ENCODE measurements around the gene DDX27.

The DDX27 gene

DNA sequence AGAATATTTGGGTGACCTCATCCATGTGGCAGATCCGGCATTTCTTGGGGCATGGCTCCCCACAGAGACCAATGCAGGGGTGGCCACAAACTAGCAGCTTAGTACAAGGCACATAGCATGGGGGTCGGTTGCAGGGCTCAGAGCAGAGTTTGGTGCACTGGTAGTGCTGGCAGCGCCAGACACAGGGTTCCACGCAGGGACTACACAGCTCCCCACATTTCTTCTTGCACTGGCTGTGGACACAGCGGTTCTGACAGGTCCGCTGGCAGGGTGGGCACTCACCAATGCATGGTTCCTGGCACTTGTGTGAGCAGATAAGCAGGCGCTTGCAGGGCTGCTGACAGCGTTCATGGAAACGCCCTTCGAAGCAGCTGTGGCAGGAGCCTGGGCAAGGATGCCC lies 29.1 kb downstream of the DDX27 start:
- DNase-seq, result no peak

DNA sequence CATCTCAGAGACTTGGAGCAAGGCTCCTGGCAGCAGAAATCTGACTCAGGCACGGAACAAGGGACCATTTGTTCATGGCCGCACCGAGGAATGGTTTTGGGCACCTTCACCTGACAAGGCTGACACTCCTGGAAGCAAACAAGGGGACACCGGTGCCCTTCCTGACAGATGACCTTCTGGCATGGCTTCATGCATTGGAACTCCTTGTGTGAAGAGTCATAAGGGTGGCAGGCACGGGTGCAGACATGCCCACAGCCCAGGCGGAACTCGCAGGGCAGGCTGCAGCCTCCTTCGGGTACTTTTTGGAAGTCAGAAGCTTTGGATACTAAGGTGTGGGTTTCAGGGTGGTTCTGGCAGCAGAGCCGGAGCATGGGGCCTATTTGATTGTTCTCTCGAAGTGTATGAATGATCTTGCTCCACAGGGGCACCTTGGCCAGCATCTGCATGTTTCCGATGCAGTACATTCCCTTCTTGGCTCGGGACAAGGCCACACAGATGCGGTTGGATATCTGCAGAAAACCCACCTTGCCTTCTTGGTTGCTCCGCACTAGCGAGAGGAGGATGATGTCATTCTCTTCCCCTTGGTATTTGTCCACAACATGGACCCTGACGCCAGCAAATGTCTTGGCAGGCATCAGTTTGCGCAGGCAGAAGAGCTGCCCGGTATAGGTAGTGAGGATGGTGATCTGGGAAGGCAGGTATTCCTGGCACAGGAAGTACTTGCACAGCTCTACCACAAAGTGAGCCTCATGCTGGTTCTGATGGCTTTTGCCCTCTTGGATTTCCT lies 29.9 kb downstream of the DDX27 start:
- no peak for DNase-seq

DNA sequence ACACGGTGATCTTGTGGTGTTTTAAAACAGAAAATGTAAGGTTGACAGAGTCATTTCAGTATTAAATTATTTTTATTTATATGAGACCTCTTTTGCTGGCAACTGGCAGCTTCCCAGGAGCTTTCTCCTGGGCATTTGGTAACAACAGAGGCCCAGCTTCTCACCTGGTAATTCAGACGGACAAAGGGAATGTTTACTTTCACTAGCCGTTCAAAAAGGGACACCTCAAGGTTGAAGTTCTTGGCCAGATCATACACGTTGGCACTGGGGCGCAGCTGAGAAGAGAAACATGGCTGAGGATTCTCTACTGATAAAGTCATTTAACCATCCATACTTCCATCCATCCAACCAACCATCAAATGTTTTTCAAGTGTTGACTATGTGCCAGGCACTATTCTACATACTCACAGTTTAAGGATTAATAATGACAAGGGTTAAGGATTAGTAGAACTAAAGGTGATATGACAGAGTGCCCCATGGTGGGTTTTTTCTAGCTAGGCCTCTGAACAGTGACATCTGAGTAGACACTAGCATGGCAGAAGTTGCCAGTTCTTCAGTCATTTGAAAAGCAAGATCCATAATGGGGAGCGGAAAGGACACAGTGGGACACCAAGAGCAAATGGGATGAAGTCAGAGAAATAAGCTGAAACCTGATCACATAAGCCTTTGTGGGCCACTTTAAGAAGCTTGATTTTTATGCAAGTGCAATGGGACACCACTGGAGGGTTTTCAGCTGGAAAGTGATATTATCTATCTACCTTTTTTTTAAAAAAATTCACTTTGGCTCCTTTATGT lies 33.5 kb downstream of the DDX27 start:
- DNase-seq, result no peak

DNA sequence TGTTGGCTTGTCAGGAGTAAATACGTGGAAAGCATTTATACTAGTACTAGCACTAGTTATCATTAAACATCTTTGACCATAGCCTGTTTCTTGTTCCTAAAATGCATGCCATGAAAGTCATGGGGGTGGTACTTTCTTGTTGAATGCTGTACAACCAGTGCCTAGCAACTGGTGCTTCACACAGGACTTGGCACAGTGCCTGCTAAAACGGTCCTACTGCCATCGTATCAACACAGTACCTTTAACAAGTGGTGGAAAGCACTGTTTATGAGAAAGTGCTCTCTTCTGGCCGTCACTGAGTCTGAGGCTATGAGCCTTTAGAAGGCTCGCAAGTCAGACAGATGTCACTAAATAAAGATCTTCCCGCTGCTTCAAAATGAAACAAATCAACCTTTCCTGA lies 37.0 kb downstream of the DDX27 start:
- DNase-seq, result no peak

DNA sequence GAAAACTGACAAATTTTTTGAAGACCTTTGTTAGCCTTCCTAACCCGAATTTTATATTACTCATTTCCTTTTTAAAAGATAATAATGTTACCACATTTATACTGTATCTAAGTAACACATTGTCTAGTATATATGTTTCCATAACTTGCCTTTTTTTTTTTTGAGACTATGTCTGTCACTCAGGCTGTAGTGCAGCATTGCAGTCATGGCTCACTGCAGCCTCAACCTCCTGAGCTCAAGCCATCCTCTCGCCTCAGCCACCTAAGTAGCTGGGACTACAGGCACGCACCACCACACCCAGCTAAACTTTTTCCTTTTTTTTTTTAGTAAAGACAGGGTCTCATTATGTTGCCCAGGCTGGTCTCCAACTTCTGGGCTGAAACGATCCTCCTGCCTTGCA lies 40.1 kb downstream of the DDX27 start:
- DNase-seq, result no peak

DNA sequence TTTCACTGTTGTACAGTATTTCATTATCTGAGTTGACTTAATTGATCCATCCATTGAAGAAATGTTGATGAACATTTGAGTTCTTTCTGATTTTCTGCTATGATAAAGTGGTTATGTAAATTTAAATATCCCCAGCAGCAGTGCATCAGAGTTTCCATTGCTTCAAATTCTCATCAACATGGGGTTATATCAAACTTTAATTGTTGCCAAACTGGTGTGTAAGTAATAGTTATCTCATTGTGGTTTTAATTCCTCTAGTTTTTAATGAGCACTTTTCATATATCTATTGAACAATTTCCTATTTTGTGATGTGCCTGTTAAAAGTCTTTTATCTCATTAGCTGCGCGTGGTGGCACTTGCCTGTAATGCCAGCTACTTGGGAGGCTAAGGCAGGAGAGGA lies 40.6 kb downstream of the DDX27 start:
- DNase-seq, result no peak

DNA sequence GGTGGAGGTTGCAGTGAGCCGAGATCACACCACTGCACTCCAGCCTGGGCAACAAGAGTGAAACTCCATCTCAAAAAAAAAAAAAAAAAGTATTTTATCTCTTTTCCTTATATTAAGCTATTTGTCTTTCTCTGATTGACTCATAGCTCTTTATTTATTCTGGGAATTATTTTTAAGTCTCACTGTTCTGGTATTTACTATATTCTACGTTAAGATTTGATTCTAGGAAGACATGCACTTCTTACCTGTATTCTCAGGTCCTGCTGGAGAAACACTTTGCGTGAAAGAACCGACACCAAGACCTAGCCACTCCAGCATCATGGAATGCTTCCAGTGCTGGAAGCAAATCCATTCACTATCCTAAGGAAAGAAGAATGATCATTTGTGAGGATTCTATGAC lies 41.0 kb downstream of the DDX27 start:
- DNase-seq, result no peak

DNA sequence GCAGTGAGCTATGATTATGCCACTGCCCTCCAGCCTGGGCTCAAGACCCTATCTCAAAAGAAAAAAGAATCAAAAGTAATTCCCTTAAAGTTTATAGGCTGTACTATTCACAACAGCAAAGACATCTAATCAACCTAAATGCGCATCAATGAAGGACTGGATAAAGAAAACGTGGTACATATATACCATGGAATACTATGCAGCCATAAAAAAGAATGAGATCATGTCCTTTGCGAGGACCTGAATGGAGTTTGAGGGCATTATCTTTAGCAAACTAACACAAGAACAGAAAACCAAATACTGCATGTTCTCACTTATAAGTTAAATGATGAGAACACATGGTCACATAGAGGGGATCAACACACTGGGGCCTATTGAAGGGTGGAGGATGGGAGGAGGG lies 42.0 kb downstream of the DDX27 start:
- DNase-seq, result no peak

DNA sequence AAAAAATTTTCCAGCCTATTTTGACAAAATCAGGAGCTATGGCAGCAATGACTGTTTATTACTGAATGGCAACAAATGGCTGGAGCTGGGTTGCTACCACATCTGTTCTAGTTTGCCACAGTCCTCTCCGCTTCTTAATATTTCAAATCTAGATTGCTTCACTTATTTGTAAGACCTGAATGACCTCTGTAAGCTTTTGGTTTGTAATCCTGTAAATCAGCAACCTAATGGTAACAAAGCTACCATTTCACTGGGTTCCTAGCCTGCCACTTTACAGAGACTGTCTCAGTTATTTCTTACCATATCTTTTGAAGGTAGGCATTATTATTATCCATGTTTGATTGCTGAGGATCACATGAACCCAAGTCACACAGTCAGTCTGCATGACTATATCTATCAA lies 43.2 kb downstream of the DDX27 start:
- DNase-seq, result no peak

DNA sequence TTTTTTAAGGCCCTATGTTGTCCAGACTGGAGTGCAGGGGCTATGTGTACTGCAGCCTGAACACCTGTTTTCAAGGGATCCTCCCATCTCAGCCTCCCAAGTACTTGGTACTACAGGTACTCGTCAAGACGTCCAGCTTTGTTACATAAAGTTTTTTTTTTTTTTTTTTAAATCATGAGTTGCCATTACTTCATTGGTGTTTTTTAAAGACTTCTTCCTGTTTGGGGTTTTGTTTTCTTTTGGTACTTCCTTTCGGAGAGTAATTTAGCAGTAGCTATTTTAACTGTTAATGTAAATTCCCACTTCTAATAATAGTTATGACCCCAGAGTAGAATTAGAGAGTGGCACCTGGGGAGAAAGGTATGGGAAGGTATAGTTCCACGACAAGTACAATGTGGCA lies 48.1 kb downstream of the DDX27 start:
- no peak for DNase-seq

DNA sequence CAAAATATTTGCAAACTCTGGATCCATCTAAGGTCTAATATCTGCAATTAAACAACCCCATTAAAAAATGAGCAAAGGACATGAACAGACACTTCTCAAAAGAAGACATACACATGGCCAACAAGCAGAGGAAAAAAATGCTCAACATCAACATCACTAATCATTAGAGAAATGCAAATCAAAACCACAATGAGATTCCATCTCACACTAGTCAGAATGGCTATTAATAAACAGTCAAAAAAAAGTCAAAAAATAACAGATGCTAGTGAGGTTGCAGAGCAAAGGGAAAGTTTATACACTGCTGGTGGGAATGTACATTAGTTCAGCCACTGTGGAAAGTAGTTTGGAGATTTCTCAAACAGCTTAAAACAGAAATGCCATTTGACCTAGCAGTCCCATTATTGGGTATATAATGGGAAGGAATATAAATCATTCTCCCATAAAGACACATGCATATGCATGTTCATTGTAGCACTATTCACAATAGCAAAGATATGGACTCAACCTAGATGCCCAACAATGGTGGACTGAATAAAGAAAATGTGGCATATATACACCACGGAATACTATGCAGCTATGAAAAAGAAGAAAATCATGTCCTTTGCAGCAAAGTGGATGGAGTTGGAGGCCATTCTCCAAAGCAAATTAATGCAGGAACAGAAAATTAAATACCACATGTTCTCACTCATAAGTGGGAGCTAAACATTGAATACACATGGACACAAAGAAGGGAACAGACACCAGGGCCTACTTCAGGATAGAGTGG lies 49.6 kb downstream of the DDX27 start:
- DNase-seq, result no peak

DNA sequence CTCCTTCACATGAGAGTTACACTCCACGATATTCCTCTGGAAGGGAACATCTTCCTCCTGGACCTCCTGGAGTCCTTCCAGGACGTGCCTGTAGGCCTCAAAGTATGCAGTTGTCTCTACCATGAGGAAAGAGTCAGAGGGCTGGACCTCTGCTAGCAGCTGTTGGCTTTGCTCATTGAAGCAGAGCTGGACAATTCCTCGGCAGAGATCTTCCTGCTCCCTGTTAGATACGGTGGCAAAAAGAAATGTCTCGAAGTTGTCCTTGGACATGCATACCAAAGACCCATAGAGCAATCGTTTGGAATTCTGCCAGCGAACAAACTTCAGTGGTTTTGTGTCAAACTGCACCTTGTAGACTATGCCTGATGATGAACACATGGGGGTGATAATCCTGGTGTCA lies 51.0 kb downstream of the DDX27 start:
- no peak for DNase-seq

DNA sequence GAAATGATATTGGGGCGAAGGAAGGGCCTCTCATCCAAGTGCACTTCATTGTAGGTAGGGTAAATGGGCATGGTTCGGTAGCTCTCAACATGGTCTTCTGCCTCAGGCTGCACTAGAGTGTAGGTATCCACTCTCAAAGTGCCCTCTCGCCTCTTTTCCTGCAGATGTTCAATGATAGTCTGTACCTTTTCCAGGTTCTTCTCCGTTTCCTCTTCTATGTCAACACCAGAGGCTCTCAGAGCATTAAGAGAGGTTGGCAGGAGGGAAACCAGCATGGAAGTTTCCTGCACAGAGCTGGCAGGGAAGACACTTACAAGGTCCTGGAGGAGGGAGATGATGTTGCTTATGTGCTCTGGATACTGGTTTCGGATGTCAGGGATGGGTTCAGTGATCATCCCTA lies 51.5 kb downstream of the DDX27 start:
- no peak for DNase-seq

DNA sequence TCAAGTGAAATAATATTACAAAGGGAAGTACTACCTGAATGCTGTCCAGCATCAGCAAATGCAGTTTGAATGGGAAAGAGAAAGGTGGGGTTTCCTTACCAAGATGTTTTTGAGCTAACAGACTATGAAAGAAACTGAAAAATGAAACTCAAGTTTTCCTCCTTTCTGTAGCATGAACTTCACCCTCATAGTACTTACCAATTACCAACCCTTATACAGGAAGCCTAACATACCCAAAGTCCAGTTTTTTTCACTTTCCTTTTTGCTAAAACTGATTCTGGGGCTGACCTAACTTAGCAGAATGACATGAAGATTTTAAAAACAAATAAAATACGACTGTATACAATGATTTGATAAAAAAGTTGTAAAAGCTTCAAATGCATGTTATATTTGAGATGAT lies 53.4 kb downstream of the DDX27 start:
- DNase-seq, result no peak

DNA sequence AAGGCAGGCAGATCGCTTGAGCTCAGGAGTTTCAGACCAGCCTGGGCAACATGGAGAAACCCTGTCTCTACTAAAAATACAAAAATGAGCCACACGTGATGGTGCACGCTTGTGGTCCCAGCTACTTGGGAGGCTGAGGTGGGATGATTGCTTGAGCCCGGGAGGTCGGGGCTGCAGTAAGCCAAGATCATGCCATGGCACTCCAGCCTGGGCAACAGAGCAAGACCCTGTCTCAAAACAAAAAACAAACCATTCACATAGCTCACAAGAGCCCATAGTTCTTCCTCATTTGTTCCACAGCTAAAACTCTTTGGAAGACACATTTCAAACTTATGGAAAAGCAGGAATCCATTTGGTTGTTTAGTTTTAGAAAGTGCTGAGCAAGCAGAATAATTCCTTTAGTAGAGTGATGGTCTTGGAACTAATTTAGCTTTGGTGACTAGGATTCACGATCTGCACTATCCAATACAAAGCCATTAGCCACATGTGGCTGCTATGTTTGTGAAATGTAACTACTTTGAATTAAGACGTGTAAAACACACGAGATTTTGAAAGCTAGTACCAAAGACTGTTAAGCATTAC lies 54.6 kb downstream of the DDX27 start:
- no peak for DNase-seq

DNA sequence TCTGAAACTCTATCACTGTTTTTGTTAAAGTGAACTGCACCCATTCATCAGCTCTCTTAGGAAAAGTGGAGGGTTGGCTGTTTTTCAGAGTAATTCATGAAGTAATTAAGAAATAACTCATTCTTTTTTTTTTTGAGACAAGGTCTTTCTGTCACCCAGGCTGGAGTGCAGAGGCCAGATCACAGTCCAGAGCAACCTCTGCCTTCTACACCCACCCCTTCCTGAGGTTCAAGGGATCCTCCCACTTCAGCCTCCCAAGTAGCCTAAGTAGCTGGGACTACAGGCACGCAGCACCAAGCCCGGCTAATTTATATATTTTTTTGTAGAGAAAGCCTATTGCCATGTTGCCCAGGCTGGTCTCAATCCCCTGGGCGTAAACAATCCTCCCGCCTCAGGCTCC lies 56.0 kb downstream of the DDX27 start:
- no peak for DNase-seq

DNA sequence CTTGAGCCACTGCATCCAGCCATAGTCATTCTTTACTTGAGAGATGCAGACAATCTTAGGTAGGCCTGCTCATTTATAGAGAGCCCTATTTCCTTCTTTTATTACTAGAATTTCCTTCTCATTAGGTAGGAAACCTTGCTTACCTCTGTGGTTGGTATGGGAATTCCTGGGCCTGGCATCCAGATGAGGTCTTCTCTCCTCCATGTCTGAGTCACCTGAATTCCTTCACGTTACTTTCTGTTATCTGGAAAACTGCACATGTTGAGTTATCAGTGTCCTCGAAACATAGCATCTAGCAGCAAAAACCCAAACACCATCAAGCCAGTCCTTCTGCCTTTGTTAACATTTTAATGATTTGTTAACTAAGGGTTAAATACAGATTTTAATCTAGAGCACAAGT lies 56.4 kb downstream of the DDX27 start:
- no peak for DNase-seq

DNA sequence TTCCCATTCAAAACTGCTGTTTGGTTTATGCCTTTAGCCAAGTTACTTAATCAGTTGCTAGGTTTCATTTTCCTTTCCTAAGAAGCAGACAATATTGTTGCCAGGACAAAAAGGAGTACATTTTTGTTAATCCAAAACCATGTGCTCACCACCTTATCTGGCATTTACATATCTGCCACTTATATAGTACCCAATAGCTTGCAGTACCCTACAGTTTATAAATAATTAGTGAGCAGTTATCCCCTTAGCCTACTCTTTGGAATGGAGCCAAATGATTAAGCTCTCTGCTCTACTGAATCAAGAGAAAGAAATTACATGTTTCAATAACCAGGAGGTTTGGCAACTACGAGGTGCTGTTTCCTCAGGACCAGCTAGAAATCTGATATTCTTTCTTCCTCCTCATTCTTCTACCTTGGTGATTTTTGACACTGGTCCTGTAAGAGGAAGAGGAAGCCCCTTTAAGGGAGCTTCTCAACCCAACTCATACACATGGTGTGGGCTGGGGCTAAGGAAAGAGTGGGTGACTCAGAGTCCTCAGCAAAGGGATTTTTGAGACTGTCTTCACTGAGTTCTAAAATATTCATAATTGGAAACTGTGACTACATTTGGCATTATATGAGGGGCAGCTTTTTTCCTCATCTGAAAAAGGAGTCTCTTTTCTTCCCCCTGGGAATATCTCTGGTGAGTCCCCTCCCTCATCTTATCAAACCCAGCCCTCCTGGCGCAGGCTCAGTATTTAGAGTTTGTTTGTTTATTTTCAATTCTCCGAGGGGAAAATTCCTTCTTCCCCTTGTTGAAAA lies 57.1 kb downstream of the DDX27 start:
- DNase-seq, result peak in 2 of 14 donors; percentile 7 to 8

DNA sequence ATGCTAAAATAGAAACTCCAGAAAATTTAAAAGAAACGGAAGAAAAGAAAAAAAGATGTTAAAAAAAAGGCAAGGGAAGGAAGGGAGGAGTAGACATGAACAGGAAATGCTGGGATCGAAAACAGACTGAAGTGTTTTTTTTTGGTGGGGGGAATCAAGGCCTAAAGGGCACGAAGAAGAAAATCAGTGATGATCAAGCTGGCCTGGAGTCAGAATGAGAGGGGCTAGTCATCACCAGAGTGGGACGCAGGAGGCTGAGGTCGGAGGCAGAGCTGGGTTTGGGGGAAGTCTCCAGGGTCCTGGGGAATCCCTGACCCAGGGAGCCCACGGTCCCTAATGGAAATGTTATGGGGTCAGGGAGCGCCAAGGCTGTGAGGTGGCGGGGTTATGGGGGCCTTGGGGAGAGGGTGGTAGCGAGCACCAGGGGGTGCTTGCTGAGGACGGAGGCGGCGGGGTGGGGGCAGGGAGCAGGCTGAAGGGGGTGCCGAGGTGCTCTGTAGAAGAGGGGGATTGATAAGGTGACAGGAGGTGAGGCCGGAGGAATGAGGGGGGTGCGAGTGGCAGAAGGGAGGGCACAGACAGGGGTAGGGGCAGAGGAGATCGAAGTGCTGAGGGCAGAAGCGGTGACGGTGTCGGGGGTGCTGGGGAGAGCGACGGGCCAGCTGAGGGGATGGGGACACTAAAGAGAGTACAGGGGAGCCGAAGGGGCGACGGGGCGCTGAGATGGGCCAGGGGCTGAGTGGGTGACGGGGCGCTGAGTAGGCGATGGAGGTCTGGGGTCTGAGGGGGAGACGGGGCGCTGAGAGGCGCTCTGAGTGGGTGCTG lies 58.0 kb downstream of the DDX27 start:
- peak in 6 of 14 donors; percentile 8 to 64 (median 36) for DNase-seq

DNA sequence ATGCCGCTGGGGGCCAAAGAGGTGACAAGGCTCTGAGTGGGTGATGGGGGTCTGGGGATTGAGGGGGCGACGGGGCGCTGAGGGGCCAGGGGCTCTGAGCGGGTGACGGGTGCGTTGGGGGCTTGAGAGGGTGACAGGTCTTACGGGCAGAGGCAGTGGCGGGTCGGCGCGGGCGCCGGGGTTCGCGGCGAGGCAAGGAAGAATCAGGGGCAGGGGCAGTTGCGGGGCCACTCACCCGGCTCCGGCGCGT lies 58.5 kb downstream of the DDX27 start:
- DNase-seq, result no peak

DNA sequence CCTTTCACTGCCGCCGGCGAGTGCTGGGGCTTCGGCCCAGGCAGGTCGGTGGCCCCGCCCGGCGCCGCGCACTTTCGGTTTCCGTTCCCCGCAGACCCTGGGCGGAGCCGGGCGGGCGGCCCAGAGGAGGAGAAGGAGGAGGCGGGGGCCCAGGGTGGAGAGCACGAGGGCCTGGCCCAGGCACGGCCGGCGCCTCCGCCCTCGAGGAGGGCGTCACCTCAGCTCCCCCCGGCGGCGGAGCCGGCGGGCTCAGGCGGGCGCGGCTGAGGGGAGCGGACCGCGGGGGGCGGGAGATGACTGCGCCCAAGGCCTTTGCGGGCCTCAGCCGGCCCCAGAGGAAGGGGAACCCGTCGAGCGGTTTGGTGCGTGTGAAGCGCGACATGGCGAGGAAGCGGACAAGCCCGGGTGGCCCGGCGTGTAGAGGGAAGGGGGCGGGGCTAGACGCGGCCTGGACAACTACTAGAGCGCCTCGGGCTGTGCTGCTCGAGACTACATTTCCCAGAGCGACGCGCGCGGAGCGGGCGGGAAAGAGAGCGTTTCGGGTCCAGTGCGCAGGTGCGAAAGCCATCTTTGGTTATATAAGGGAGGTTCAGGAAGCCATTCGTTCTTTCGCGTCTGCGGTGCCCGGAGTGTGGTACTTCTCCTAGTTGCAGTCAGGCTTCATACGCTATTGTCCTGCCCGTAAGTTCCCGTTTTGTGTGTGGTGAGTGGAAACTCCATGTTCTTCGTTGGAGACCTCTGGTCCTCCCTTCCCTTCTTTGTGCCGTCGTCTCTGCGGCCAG lies 59.0 kb downstream of the DDX27 start, which contains the start of gene ZNFX1:
ZNFX1 (minus strand) TSS at position 22 of the 782 bp plus-strand sequence. CDS start 2,218 bp downstream, outside the sequence.
- DNase-seq, result peak; percentile 79 to 99 (median 98)

Data from C1 segment of cervical spinal cord (tissue), 14 donors.